ENCODE results near the gene ZDHHC14. TPM values are rescaled to one million over a fixed set of nuclear protein-coding genes. Genes with fewer than 3 reads are reported as not detected.

The ZDHHC14 gene
- total and polyA plus RNA-seq, 2 experiments from 2014 or later = 3.0 to 7.4 TPM

DNA sequence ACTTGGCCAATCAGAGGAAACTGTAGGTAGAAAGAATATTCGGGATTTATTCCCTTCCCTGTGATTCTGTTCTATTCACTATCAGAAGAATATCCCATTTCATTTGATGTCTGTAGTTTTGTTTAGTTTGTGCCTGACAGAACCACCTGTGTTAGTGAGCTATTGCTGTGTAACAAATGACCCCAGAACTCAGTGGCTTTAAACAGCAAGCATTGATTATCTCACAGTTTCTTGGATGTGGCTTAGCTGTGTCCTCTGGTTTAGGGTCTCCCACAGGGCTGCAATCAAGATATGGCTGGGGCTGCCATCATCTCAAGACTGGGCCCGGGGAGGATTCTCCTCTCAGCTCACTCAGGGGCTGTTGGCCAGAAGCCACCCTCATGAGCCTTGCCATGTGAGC, 143.7 kb downstream of the ZDHHC14 start:
- no peaks in the 10 kb centered on the region for H3K9me3 Mint-ChIP-seq
- no peak overlapping the region for H3K4me2 ChIP-seq
- H2AFZ ChIP-seq = no peak overlapping the region
- H3K4me1 Mint-ChIP-seq = peaks cover 7% of the 10 kb centered on the region
- no peak overlapping the region for H3K27ac Mint-ChIP-seq
- no peaks in the 10 kb centered on the region for H3K27me3 ChIP-seq (ENCODE audit: insufficient read depth)
- DNase-seq (ENCODE audit: low spot score) = no peak
- TF ChIP-seq CTCF (conservative IDR thresholded peaks at IDR 0.05; ENCODE audit: low read depth in 2 of 2) (no peak), EZH2phosphoT487 (IDR thresholded peaks at IDR 0.05; ENCODE audit: unreplicated experiment) (no peak), JUNB (IDR thresholded peaks at IDR 0.05; ENCODE audit: unreplicated experiment) (no peak), POLR2AphosphoS5 (IDR thresholded peaks at IDR 0.05; ENCODE audit: low read depth) (no peak), ZNF331 (CRISPR knock-in tag; IDR thresholded peaks at IDR 0.05; ENCODE audit: low read depth) (no peak), EZH2 (IDR thresholded peaks at IDR 0.05; ENCODE audit: low read depth, unreplicated experiment) (no peak), NANOG (IDR thresholded peaks at IDR 0.05; ENCODE audit: borderline replicate concordance) (no peak), CREB1 (CRISPR knock-in tag; IDR thresholded peaks at IDR 0.05; ENCODE audit: low read depth) (no peak), ZNF114 (CRISPR knock-in tag; IDR thresholded peaks at IDR 0.05) (no peak), STAT1 (IDR thresholded peaks at IDR 0.05; ENCODE audit: unreplicated experiment) (no peak), ZNF462 (CRISPR knock-in tag; IDR thresholded peaks at IDR 0.05) (no peak)
- TF ChIP-seq, protein P1, sequence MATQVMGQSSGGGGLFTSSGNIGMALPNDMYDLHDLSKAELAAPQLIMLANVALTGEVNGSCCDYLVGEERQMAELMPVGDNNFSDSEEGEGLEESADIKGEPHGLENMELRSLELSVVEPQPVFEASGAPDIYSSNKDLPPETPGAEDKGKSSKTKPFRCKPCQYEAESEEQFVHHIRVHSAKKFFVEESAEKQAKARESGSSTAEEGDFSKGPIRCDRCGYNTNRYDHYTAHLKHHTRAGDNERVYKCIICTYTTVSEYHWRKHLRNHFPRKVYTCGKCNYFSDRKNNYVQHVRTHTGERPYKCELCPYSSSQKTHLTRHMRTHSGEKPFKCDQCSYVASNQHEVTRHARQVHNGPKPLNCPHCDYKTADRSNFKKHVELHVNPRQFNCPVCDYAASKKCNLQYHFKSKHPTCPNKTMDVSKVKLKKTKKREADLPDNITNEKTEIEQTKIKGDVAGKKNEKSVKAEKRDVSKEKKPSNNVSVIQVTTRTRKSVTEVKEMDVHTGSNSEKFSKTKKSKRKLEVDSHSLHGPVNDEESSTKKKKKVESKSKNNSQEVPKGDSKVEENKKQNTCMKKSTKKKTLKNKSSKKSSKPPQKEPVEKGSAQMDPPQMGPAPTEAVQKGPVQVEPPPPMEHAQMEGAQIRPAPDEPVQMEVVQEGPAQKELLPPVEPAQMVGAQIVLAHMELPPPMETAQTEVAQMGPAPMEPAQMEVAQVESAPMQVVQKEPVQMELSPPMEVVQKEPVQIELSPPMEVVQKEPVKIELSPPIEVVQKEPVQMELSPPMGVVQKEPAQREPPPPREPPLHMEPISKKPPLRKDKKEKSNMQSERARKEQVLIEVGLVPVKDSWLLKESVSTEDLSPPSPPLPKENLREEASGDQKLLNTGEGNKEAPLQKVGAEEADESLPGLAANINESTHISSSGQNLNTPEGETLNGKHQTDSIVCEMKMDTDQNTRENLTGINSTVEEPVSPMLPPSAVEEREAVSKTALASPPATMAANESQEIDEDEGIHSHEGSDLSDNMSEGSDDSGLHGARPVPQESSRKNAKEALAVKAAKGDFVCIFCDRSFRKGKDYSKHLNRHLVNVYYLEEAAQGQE (IDR thresholded peaks at IDR 0.05; ENCODE audit: unreplicated experiment) = no peak
- TF ChIP-seq, protein P2, sequence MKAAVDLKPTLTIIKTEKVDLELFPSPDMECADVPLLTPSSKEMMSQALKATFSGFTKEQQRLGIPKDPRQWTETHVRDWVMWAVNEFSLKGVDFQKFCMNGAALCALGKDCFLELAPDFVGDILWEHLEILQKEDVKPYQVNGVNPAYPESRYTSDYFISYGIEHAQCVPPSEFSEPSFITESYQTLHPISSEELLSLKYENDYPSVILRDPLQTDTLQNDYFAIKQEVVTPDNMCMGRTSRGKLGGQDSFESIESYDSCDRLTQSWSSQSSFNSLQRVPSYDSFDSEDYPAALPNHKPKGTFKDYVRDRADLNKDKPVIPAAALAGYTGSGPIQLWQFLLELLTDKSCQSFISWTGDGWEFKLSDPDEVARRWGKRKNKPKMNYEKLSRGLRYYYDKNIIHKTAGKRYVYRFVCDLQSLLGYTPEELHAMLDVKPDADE (IDR thresholded peaks at IDR 0.05) = no peak
- no peak overlapping the region for H3K27ac ChIP-seq (ENCODE audit: low read depth)
- no peak for ATAC-seq
- no peaks in the 10 kb centered on the region for H3K79me2 ChIP-seq (replicated peaks; ENCODE audit: insufficient read depth)
- no peak overlapping the region for H3K4me3 Mint-ChIP-seq
- H3K36me3 ChIP-seq (ENCODE audit: insufficient read depth) = no peaks in the 10 kb centered on the region
- peaks cover 6% of the 10 kb centered on the region for H3K27me3 Mint-ChIP-seq (ENCODE audit: insufficient read depth, low read depth, poor library complexity)
- peaks cover 6% of the 10 kb centered on the region; the same call in 1 of the 2 replicates for H3K4me1 ChIP-seq (ENCODE audit: insufficient read depth)
- no peaks in the 10 kb centered on the region; the same call in 1 of the 2 replicates for H3K9me2 ChIP-seq (ENCODE audit: insufficient read depth)
- no peaks in the 10 kb centered on the region for H3F3A ChIP-seq (replicated peaks; ENCODE audit: low read depth)
- H3K36me3 Mint-ChIP-seq (ENCODE audit: low read depth) = peaks cover 3% of the 10 kb centered on the region
- no peaks in the 10 kb centered on the region for H4K20me1 ChIP-seq (replicated peaks; ENCODE audit: insufficient read depth)
- no peak overlapping the region for H3K4me3 ChIP-seq
